Vagina (tissue), 2 donors: Measurements from ENCODE around the gene FAM110D. TPM values are rescaled to one million over a fixed set of nuclear protein-coding genes. Genes with fewer than 3 reads are reported as not detected.

Experiments used
- DNase-seq, 2 donors: peaks; one replicate each; pipeline ENCODE4 v3.0.0-alpha.2; 2017; ENCODE audit errors: extremely low spot score in 2 of 2
- H3K27ac ChIP-seq: fragments of 200-600 bp; sonication (generic); one replicate; pipeline ENCODE4 v1.5.1; 2019
- H3K27me3 ChIP-seq: fragments of 200-600 bp; sonication (generic); one replicate; pipeline ENCODE4 v1.5.1; 2019
- H3K36me3 ChIP-seq, 2 donors: fragments of 200-600 bp; sonication (generic); one replicate each; pipeline ENCODE4 v1.5.1; 2017 to 2019
- H3K4me1 ChIP-seq: fragments of 200-600 bp; sonication (generic); one replicate; pipeline ENCODE4 v1.5.1; 2019
- H3K4me3 ChIP-seq, 2 donors: fragments of 200-600 bp; sonication (generic); 1 replicate in 1 of 2; 2 replicates in 1 of 2; pipeline ENCODE4 v1.5.1; 2016 to 2019
- H3K9me3 ChIP-seq: fragments of 200-600 bp; sonication (generic); one replicate; pipeline ENCODE4 v1.5.1; 2019
- CTCF ChIP-seq, 3 experiments: fragments of 450-650 bp in 2 of 3; fragments of 200-600 bp in 1 of 3; sonication (generic) in 1 of 3; IDR thresholded peaks; one replicate each; pipeline ENCODE4 v1.5.1; 2017 to 2019; ENCODE audit warnings: antibody characterized with exemption in 3 of 3, mild to moderate bottlenecking in 2 of 3, moderate library complexity in 2 of 3
- POLR2A ChIP-seq, 2 donors: fragments of 450-650 bp; IDR thresholded peaks; one replicate each; pipeline ENCODE4 v1.6.1; 2017; ENCODE audit warnings: antibody characterized with exemption in 2 of 2, mild to moderate bottlenecking in 2 of 2, moderate library complexity in 2 of 2
- POLR2AphosphoS5 ChIP-seq, 2 donors: sonication (generic); formaldehyde crosslinking; IDR thresholded peaks; one replicate each; pipeline ENCODE4 v1.9.0; 2017; ENCODE audit warnings: antibody characterized with exemption in 2 of 2, mild to moderate bottlenecking in 2 of 2, low read depth in 1 of 2; ENCODE audit not compliant: insufficient read depth in 1 of 2
- intact Hi-C: fragments of 100-400 bp; cut with DNase I; formaldehyde crosslinking; loops from one replicate; pipeline ENCODE4 v1.15.1; 2023
- total RNA-seq: library from RNA; depleted of rRNA; stranded (reverse); fragments of >200 nt; gene quantifications from one replicate; pipeline ENCODE4 v1.2.3, GENCODE V29; 2016

The FAM110D gene
- total RNA-seq, 1 donor from 2014 or later: 4.2 TPM

- H3K27me3 ChIP-seq: no peaks in the 10 kb centered on the region
- H3K4me1 ChIP-seq: peaks cover 4% of the 10 kb centered on the region
- no peak overlapping the region for H3K27ac ChIP-seq
- intact Hi-C loops: no loop called here
- H3K36me3 ChIP-seq: no peaks in the 10 kb centered on the region
- H3K4me3 ChIP-seq: no peak overlapping the region
- no peak for DNase-seq
- no peaks in the 10 kb centered on the region for H3K9me3 ChIP-seq
- TF ChIP-seq POLR2AphosphoS5 (IDR thresholded peaks at IDR 0.05; ENCODE audit: insufficient read depth in 1 of 2, low read depth in 1 of 2) (no peak), POLR2A (IDR thresholded peaks at IDR 0.05) (no peak), CTCF (IDR thresholded peaks at IDR 0.05) (no peak)
Observed at GRCh38 chr1:26134466-26134865, 24.4 kb upstream of the FAM110D start.

GRCh38 chr1:26138974-26139558 is 19.8 kb upstream of the FAM110D start:
- H3K4me1 ChIP-seq: peaks cover 4% of the 10 kb centered on the region
- no peak for DNase-seq
- intact Hi-C loops: no loop called here

GRCh38 chr1:26142159-26142558 is 16.7 kb upstream of the FAM110D start:
- TF ChIP-seq POLR2AphosphoS5 (IDR thresholded peaks at IDR 0.05; ENCODE audit: insufficient read depth in 1 of 2, low read depth in 1 of 2) (no peak), POLR2A (IDR thresholded peaks at IDR 0.05) (no peak), CTCF (IDR thresholded peaks at IDR 0.05) (no peak)
- intact Hi-C loops: loop anchor here (5.0 kb wide), 1 partner anchor 40 kb away; no protein-coding TSS in a partner anchor
- no peak overlapping the region for H3K4me3 ChIP-seq
- H3K27me3 ChIP-seq: no peaks in the 10 kb centered on the region
- peaks cover 4% of the 10 kb centered on the region for H3K4me1 ChIP-seq
- no peaks in the 10 kb centered on the region for H3K36me3 ChIP-seq
- no peak overlapping the region for H3K27ac ChIP-seq
- no peak for DNase-seq
- H3K9me3 ChIP-seq: no peaks in the 10 kb centered on the region

More at GRCh38 chr1:26138974-26139558, 19.8 kb upstream of the FAM110D start:
- H3K4me3 ChIP-seq: no peak overlapping the region
- H3K36me3 ChIP-seq: no peaks in the 10 kb centered on the region
- no peak overlapping the region for H3K27ac ChIP-seq
- H3K27me3 ChIP-seq: no peaks in the 10 kb centered on the region
- TF ChIP-seq POLR2A (IDR thresholded peaks at IDR 0.05): no peak
- TF ChIP-seq CTCF (IDR thresholded peaks at IDR 0.05): no peak
- TF ChIP-seq POLR2AphosphoS5 (IDR thresholded peaks at IDR 0.05; ENCODE audit: insufficient read depth in 1 of 2, low read depth in 1 of 2): no peak
- no peaks in the 10 kb centered on the region for H3K9me3 ChIP-seq

GRCh38 chr1:26145041-26145959 is 13.6 kb upstream of the FAM110D start:
- H3K27me3 ChIP-seq: no peaks in the 10 kb centered on the region
- intact Hi-C loops: no loop called here
- no peak overlapping the region for H3K27ac ChIP-seq
- H3K9me3 ChIP-seq: no peaks in the 10 kb centered on the region
- TF ChIP-seq POLR2A (IDR thresholded peaks at IDR 0.05) (no peak), POLR2AphosphoS5 (IDR thresholded peaks at IDR 0.05; ENCODE audit: insufficient read depth in 1 of 2, low read depth in 1 of 2) (no peak), CTCF (IDR thresholded peaks at IDR 0.05) (peak; percentile 64 to 80 (median 71))
- H3K4me3 ChIP-seq: no peak overlapping the region
- DNase-seq: no peak
- no peaks in the 10 kb centered on the region for H3K36me3 ChIP-seq
- H3K4me1 ChIP-seq: no peaks in the 10 kb centered on the region

GRCh38 chr1:26145960-26146294 is 13.0 kb upstream of the FAM110D start:
- Histone ChIP-seq H3K4me1 (no peaks in the 10 kb centered on the region), H3K27me3 (no peaks in the 10 kb centered on the region), H3K27ac (no peak overlapping the region), H3K36me3 (no peaks in the 10 kb centered on the region), H3K9me3 (no peaks in the 10 kb centered on the region), H3K4me3 (no peak overlapping the region)
- no peak for TF ChIP-seq POLR2A (IDR thresholded peaks at IDR 0.05)
- no peak for TF ChIP-seq CTCF (IDR thresholded peaks at IDR 0.05)
- no peak for TF ChIP-seq POLR2AphosphoS5 (IDR thresholded peaks at IDR 0.05; ENCODE audit: insufficient read depth in 1 of 2, low read depth in 1 of 2)
- DNase-seq: no peak
- intact Hi-C loops: no loop called here
